ENCODE results near the gene HPN.

The HPN gene

GRCh38 chr19:35076026-35076370, 34.5 kb downstream of the HPN start:
- TF ChIP-seq YY1 (IDR thresholded peaks at IDR 0.05; ENCODE audit: low read depth) (no peak), EGR1 (IDR thresholded peaks at IDR 0.05) (no peak)

GRCh38 chr19:35076657-35077056, 35.1 kb downstream of the HPN start:
- TF ChIP-seq TAF1 (IDR thresholded peaks at IDR 0.05; ENCODE audit: low read depth): no peak
- TF ChIP-seq CEBPB (IDR thresholded peaks at IDR 0.05): no peak
- TF ChIP-seq NFIC (IDR thresholded peaks at IDR 0.05): no peak
- no peak for TF ChIP-seq EP300 (IDR thresholded peaks at IDR 0.05; ENCODE audit: borderline replicate concordance)
- TF ChIP-seq REST (IDR thresholded peaks at IDR 0.05; ENCODE audit: low read depth): no peak
- no peak for TF ChIP-seq MAX (IDR thresholded peaks at IDR 0.05)
- no peak for TF ChIP-seq CREB1 (IDR thresholded peaks at IDR 0.05; ENCODE audit: low read depth)
- no peak for TF ChIP-seq ZBTB7A (IDR thresholded peaks at IDR 0.05; ENCODE audit: low read depth)

GRCh38 chr19:35077411-35078223, 36.1 kb downstream of the HPN start:
- TF ChIP-seq REST (IDR thresholded peaks at IDR 0.05; ENCODE audit: low read depth) (no peak), TEAD4 (IDR thresholded peaks at IDR 0.05) (no peak), CREB1 (IDR thresholded peaks at IDR 0.05; ENCODE audit: low read depth) (no peak), CEBPB (IDR thresholded peaks at IDR 0.05) (no peak)

- TF ChIP-seq EP300 (IDR thresholded peaks at IDR 0.05; ENCODE audit: borderline replicate concordance): no peak
- no peak for TF ChIP-seq FOXM1 (IDR thresholded peaks at IDR 0.05; ENCODE audit: borderline replicate concordance, low read depth)
- no peak for TF ChIP-seq YY1 (IDR thresholded peaks at IDR 0.05; ENCODE audit: low read depth)
- no peak for TF ChIP-seq ZBTB7A (IDR thresholded peaks at IDR 0.05; ENCODE audit: low read depth)
- TF ChIP-seq NFIC (IDR thresholded peaks at IDR 0.05): no peak
- no peak for TF ChIP-seq TCF12 (IDR thresholded peaks at IDR 0.05; ENCODE audit: low read depth)
- TF ChIP-seq CREB1 (IDR thresholded peaks at IDR 0.05; ENCODE audit: low read depth): no peak
- TF ChIP-seq EGR1 (IDR thresholded peaks at IDR 0.05): no peak
- TF ChIP-seq CEBPB (IDR thresholded peaks at IDR 0.05): no peak
- no peak for TF ChIP-seq RAD21 (IDR thresholded peaks at IDR 0.05; ENCODE audit: low read depth)
These were observed 38.3 kb downstream of the HPN start for GRCh38 chr19:35079826-35080225.

- TF ChIP-seq RAD21 (IDR thresholded peaks at IDR 0.05; ENCODE audit: low read depth) (no peak), MAX (IDR thresholded peaks at IDR 0.05) (no peak), EP300 (IDR thresholded peaks at IDR 0.05; ENCODE audit: borderline replicate concordance) (no peak), USF1 (IDR thresholded peaks at IDR 0.05) (no peak), ZBTB7A (IDR thresholded peaks at IDR 0.05; ENCODE audit: low read depth) (no peak), REST (IDR thresholded peaks at IDR 0.05; ENCODE audit: low read depth) (no peak), NFIC (IDR thresholded peaks at IDR 0.05) (no peak), CREB1 (IDR thresholded peaks at IDR 0.05; ENCODE audit: low read depth) (no peak), TAF1 (IDR thresholded peaks at IDR 0.05; ENCODE audit: low read depth) (no peak), CEBPB (IDR thresholded peaks at IDR 0.05) (no peak), EGR1 (IDR thresholded peaks at IDR 0.05) (no peak), TEAD4 (IDR thresholded peaks at IDR 0.05) (no peak), YY1 (IDR thresholded peaks at IDR 0.05; ENCODE audit: low read depth) (no peak), TCF12 (IDR thresholded peaks at IDR 0.05; ENCODE audit: low read depth) (no peak), FOXM1 (IDR thresholded peaks at IDR 0.05; ENCODE audit: borderline replicate concordance, low read depth) (no peak)
These were observed 39.2 kb downstream of the HPN start for GRCh38 chr19:35080613-35081170.

All from Ishikawa (cell line).